Measurements from ENCODE around the gene SPIB.

The SPIB gene

GRCh38 chr19:50392759-50393158 is 26.0 kb upstream of the SPIB start:
- no peak for DNase-seq

GRCh38 chr19:50393589-50393988 is 25.1 kb upstream of the SPIB start:
- no peak for DNase-seq

GRCh38 chr19:50394017-50394416 is 24.7 kb upstream of the SPIB start:
- no peak for DNase-seq

GRCh38 chr19:50398675-50399367 is 19.9 kb upstream of the SPIB start:
- DNase-seq = no peak

GRCh38 chr19:50399368-50399745 is 19.4 kb upstream of the SPIB start:
- no peak for DNase-seq

- no peak for DNase-seq
Observed at GRCh38 chr19:50401605-50402450, 16.9 kb upstream of the SPIB start.

GRCh38 chr19:50402544-50403301 is 16.0 kb upstream of the SPIB start:
- no peak for DNase-seq

- DNase-seq = no peak
Observed at GRCh38 chr19:50406156-50406820, 12.4 kb upstream of the SPIB start.

- no peak for DNase-seq
Observed at GRCh38 chr19:50406829-50407228, 11.9 kb upstream of the SPIB start.

GRCh38 chr19:50409347-50409746 is 9.4 kb upstream of the SPIB start:
- DNase-seq = no peak

GRCh38 chr19:50410109-50410508 is 8.6 kb upstream of the SPIB start:
- no peak for DNase-seq

GRCh38 chr19:50412419-50412818 is 6.3 kb upstream of the SPIB start:
- DNase-seq = no peak

- DNase-seq = no peak
Observed at GRCh38 chr19:50413096-50413495, 5.6 kb upstream of the SPIB start.

- no peak for DNase-seq
Observed at GRCh38 chr19:50413531-50413930, 5.2 kb upstream of the SPIB start.

- peak in 2 of 3 experiments; percentile 9 to 40 for DNase-seq
Observed at GRCh38 chr19:50414864-50415660, 3.7 kb upstream of the SPIB start.

GRCh38 chr19:50415661-50416033 is 3.1 kb upstream of the SPIB start:
- DNase-seq = no peak

- no peak for DNase-seq
Observed at GRCh38 chr19:50416034-50416977, 2.4 kb upstream of the SPIB start.

- peak in 2 of 3 experiments; percentile 40 to 66 for DNase-seq
Observed at GRCh38 chr19:50417111-50418081, 1.3 kb upstream of the SPIB start.

GRCh38 chr19:50419022-50419579 is 363 bp downstream of the SPIB start:
- DNase-seq = no peak
